GM12878 (cell line): Measurements from ENCODE around the gene PARP4.

Experiments
- CEBPB ChIP-seq, 2 experiments: fragments of 150-350 bp in 1 of 2; IDR thresholded peaks; 2 replicates each; pipeline ENCODE4 v1.6.1; 2012 to 2014; ENCODE audit warnings: low read depth in 2 of 2, low read length in 2 of 2, borderline replicate concordance in 1 of 2, inconsistent platforms in 1 of 2
- CTCF ChIP-seq, 3 experiments: IDR thresholded peaks in 2 of 3; conservative IDR thresholded peaks in 1 of 3; 2 replicates each; pipeline ENCODE4 v1.5.1; 2011; ENCODE audit warnings: low read depth in 3 of 3, low read length in 3 of 3, mild to moderate bottlenecking in 3 of 3, control low read depth in 2 of 3, moderate library complexity in 2 of 3, inconsistent platforms in 1 of 3, mixed read lengths in 1 of 3; ENCODE audit not compliant: control insufficient read depth in 2 of 3, insufficient read depth in 1 of 3; ENCODE audit errors: extremely low read depth in 1 of 3
- EP300 ChIP-seq, 2 experiments: fragments of 150-350 bp in 1 of 2; IDR thresholded peaks; 2 replicates each; pipeline ENCODE4 v1.6.1; 2011 to 2012; ENCODE audit warnings: low read depth in 2 of 2, low read length in 2 of 2, borderline replicate concordance in 1 of 2, improper control_type of control experiment in 1 of 2, inconsistent platforms in 1 of 2; ENCODE audit not compliant: control insufficient read depth in 1 of 2
- FOXK2 ChIP-seq: fragments of 450-650 bp; IDR thresholded peaks from 2 replicates; pipeline ENCODE4 v1.6.1; 2017; ENCODE audit warnings: mild to moderate bottlenecking, moderate library complexity
- KDM1A ChIP-seq: fragments of 200-600 bp; sonication (generic); IDR thresholded peaks from 2 replicates; pipeline ENCODE4 v1.6.1; 2016; ENCODE audit warnings: borderline replicate concordance
- NFIC ChIP-seq: IDR thresholded peaks from 2 replicates; pipeline ENCODE4 v1.6.1; 2012; ENCODE audit warnings: low read depth, mild to moderate bottlenecking, inconsistent platforms, low read length, moderate library complexity
- RAD21 ChIP-seq: IDR thresholded peaks from 2 replicates; pipeline ENCODE4 v1.6.1; 2011; ENCODE audit warnings: mild to moderate bottlenecking, low read depth, low read length, moderate library complexity; ENCODE audit not compliant: insufficient read depth
- ZNF217 ChIP-seq: fragments of 450-650 bp; IDR thresholded peaks from 2 replicates; pipeline ENCODE4 v1.6.1; 2017; ENCODE audit warnings: antibody characterized with exemption, mild to moderate bottlenecking

- TF ChIP-seq CTCF (IDR thresholded peaks at IDR 0.05 in 2 of 3, conservative IDR thresholded peaks at IDR 0.05 in 1 of 3; ENCODE audit: control insufficient read depth in 2 of 3, extremely low read depth in 1 of 3, insufficient read depth in 1 of 3, low read depth in 3 of 3, low read length in 3 of 3) = no peak
- no peak for TF ChIP-seq KDM1A
- TF ChIP-seq ZNF217 = no peak
- TF ChIP-seq CEBPB (IDR thresholded peaks at IDR 0.05; ENCODE audit: borderline replicate concordance in 1 of 2, low read depth in 2 of 2, low read length in 2 of 2) = no peak
- TF ChIP-seq EP300 (IDR thresholded peaks at IDR 0.05; ENCODE audit: borderline replicate concordance in 1 of 2, control insufficient read depth in 1 of 2, low read depth in 2 of 2, low read length in 2 of 2) = no peak
- TF ChIP-seq FOXK2 = no peak
- TF ChIP-seq RAD21 = no peak
- TF ChIP-seq NFIC = 0 out of 2 replicates have a peak, but pooled peaks have one; percentile 22
These were observed 125.5 kb downstream of the PARP4 start for GRCh38 chr13:24386816-24387708.
